Body of pancreas (tissue), 4 donors: Measurements from ENCODE around the gene C20orf202. TPM values are rescaled to one million over a fixed set of nuclear protein-coding genes. Genes with fewer than 3 reads are reported as not detected.

Experiments
- ATAC-seq: fragments of 150-250 bp; one replicate; pipeline ENCODE4 v1.9.1; 2016
- DNase-seq, 4 donors: peaks; one replicate each; pipeline ENCODE4 v3.0.0-alpha.2; 2019
- H3K27ac ChIP-seq, 4 donors: fragments of 200-600 bp; sonication (generic); 1 replicate in 3 of 4; 2 replicates in 1 of 4; pipeline versions ENCODE4 v1.5.1 to v1.6.1; 2016 to 2019; ENCODE audit warnings: mild to moderate bottlenecking in 1 of 4, mixed read lengths in 1 of 4, moderate library complexity in 1 of 4
- H3K27me3 ChIP-seq, 2 donors: fragments of 200-600 bp; sonication (generic); one replicate each; pipeline ENCODE4 v1.6.0; 2016; ENCODE audit warnings: mild to moderate bottlenecking in 1 of 2
- H3K36me3 ChIP-seq, 2 donors: fragments of 200-600 bp; sonication (generic); replicated peaks in 1 of 2; 2 replicates each; pipeline ENCODE4 v1.5.1; 2016; ENCODE audit warnings: low read depth in 2 of 2; ENCODE audit not compliant: insufficient read depth in 1 of 2
- H3K4me1 ChIP-seq: fragments of 200-600 bp; sonication (generic); one replicate; pipeline ENCODE4 v1.6.0; 2016
- H3K4me3 ChIP-seq, 2 donors: fragments of 200-600 bp; sonication (generic); 1 replicate in 1 of 2; 2 replicates in 1 of 2; pipeline ENCODE4 v1.5.1; 2016 to 2019
- H3K9me3 ChIP-seq, 3 donors: fragments of 200-600 bp; sonication (generic); 1 replicate in 2 of 3; 2 replicates in 1 of 3; pipeline ENCODE4 v1.5.1; 2016
- CTCF ChIP-seq, 7 experiments: fragments of 450-650 bp in 4 of 7; fragments of 200-600 bp in 3 of 7; sonication (generic) in 3 of 7; IDR thresholded peaks; one replicate each; pipeline ENCODE4 v1.5.1; 2016 to 2019; ENCODE audit warnings: antibody characterized with exemption in 7 of 7
- POLR2A ChIP-seq, 3 donors: fragments of 450-650 bp; IDR thresholded peaks; one replicate each; pipeline ENCODE4 v1.6.1; 2016; ENCODE audit warnings: antibody characterized with exemption in 3 of 3, mild to moderate bottlenecking in 2 of 3
- WGBS, 2 donors: methylation state at CpG; one replicate each; pipeline ENCODE4 v1.1.5; 2017; 5-methylcytosine and 5-hydroxymethylcytosine counted together
- intact Hi-C: fragments of 100-400 bp; cut with DNase I; formaldehyde crosslinking; loops from one replicate; pipeline ENCODE4 v1.15.1; 2023
- total RNA-seq, 2 donors: library from RNA; depleted of rRNA; stranded (reverse); fragments of >200 nt; gene quantifications; one replicate each; pipeline ENCODE4 v1.1.0, GENCODE V29; 2016

The C20orf202 gene
- not detected for total RNA-seq

GRCh38 chr20:1202762-1203504 lies at the start of gene C20orf202:
Gene C20orf202 (plus strand): TSS chr20:1203454. CDS start chr20:1203586, 132 bp downstream.
- DNase-seq (no peak), ATAC-seq (no peak)
- no peaks in the 10 kb centered on the region for H3K36me3 ChIP-seq
- TF ChIP-seq POLR2A (IDR thresholded peaks at IDR 0.05) (no peak), CTCF (IDR thresholded peaks at IDR 0.05) (no peak)
- no peak within 1 kb of the TSS for H3K4me3 ChIP-seq
- intact Hi-C loops: no loop called here
- H3K27ac ChIP-seq: no peak within 1 kb of the TSS
- 54 to 56% methylated on average over 5 of the region's 5 CpGs for WGBS, 2 donors
- no peaks in the 10 kb centered on the region for H3K9me3 ChIP-seq
- H3K27me3 ChIP-seq: no peaks in the 10 kb centered on the region
- H3K4me1 ChIP-seq: no peaks in the 10 kb centered on the region

- no peaks in the 10 kb centered on the region for H3K4me1 ChIP-seq
- ATAC-seq: no peak
- DNase-seq: no peak
- H3K4me3 ChIP-seq: no peak overlapping the region
- H3K36me3 ChIP-seq: no peaks in the 10 kb centered on the region
- no peak for TF ChIP-seq CTCF (IDR thresholded peaks at IDR 0.05)
- TF ChIP-seq POLR2A (IDR thresholded peaks at IDR 0.05): no peak
- H3K27ac ChIP-seq: no peak overlapping the region
- no peaks in the 10 kb centered on the region for H3K9me3 ChIP-seq
- intact Hi-C loops: no loop called here
- H3K27me3 ChIP-seq: no peaks in the 10 kb centered on the region
Observed at GRCh38 chr20:1154226-1154625, 49.0 kb upstream of the C20orf202 start.

GRCh38 chr20:1154691-1155090 lies 48.6 kb upstream of the C20orf202 start:
- 50 to 76% methylated on average over 1 of the region's 1 CpG for WGBS, 2 donors
- no peak overlapping the region for H3K27ac ChIP-seq

GRCh38 chr20:1155342-1155741 lies 47.9 kb upstream of the C20orf202 start:
- no peaks in the 10 kb centered on the region for H3K36me3 ChIP-seq
- H3K27ac ChIP-seq: no peak overlapping the region
- no peak overlapping the region for H3K4me3 ChIP-seq
- 92 to 100% methylated on average over 3 of the region's 3 CpGs for WGBS, 2 donors
- ATAC-seq: no peak
- TF ChIP-seq POLR2A (IDR thresholded peaks at IDR 0.05): no peak
- TF ChIP-seq CTCF (IDR thresholded peaks at IDR 0.05): no peak
- H3K27me3 ChIP-seq: no peaks in the 10 kb centered on the region
- no peak for DNase-seq
- H3K9me3 ChIP-seq: no peaks in the 10 kb centered on the region
- intact Hi-C loops: no loop called here
- no peaks in the 10 kb centered on the region for H3K4me1 ChIP-seq

More at GRCh38 chr20:1154691-1155090, 48.6 kb upstream of the C20orf202 start:
- Histone ChIP-seq H3K27me3 (no peaks in the 10 kb centered on the region), H3K36me3 (no peaks in the 10 kb centered on the region), H3K9me3 (no peaks in the 10 kb centered on the region), H3K4me1 (no peaks in the 10 kb centered on the region), H3K4me3 (no peak overlapping the region)
- ATAC-seq (no peak), DNase-seq (no peak)
- no peak for TF ChIP-seq CTCF (IDR thresholded peaks at IDR 0.05)
- TF ChIP-seq POLR2A (IDR thresholded peaks at IDR 0.05): no peak
- intact Hi-C loops: no loop called here

- WGBS, 2 donors: 96 to 97% methylated on average over 9 to 10 of the region's 10 CpGs
- Histone ChIP-seq H3K4me1 (peaks cover 10% of the 10 kb centered on the region), H3K27me3 (no peaks in the 10 kb centered on the region), H3K36me3 (peaks cover 0 to 36% of the 10 kb centered on the region in 2 donors), H3K4me3 (no peak overlapping the region), H3K27ac (no peak overlapping the region), H3K9me3 (no peaks in the 10 kb centered on the region)
- TF ChIP-seq CTCF (IDR thresholded peaks at IDR 0.05) (no peak), POLR2A (IDR thresholded peaks at IDR 0.05) (no peak)
- intact Hi-C loops: no loop called here
- DNase-seq (no peak), ATAC-seq (no peak)
Observed at GRCh38 chr20:1160496-1160895, 42.8 kb upstream of the C20orf202 start.
